Ovary (tissue), 9 donors: ENCODE measurements around the gene MROH9. TPM values are rescaled to one million over a fixed set of nuclear protein-coding genes. Genes with fewer than 3 reads are reported as not detected.

Source experiments
- DNase-seq, 5 donors: peaks; one replicate each; pipeline ENCODE4 v3.0.0-alpha.2; 2019 to 2020
- H3K27ac ChIP-seq, 2 donors: fragments of 200-600 bp; one replicate each; pipeline versions ENCODE4 v1.5.1 to v1.8.0; 2019 to 2022
- H3K27me3 ChIP-seq: fragments of 200-600 bp; one replicate; pipeline ENCODE4 v1.8.0; 2022
- H3K36me3 ChIP-seq: fragments of 200-600 bp; sonication (generic); one replicate; pipeline ENCODE4 v1.5.1; 2019
- H3K4me1 ChIP-seq: one replicate; pipeline ENCODE4 v1.8.1; 2013; ENCODE audit warnings: mild to moderate bottlenecking, moderate library complexity; ENCODE audit not compliant: insufficient read depth
- H3K4me3 ChIP-seq: fragments of 200-600 bp; sonication (generic); one replicate; pipeline ENCODE4 v1.5.1; 2017
- H3K9me3 ChIP-seq, 2 donors: fragments of 200-600 bp in 1 of 2; sonication (generic) in 1 of 2; one replicate each; pipeline versions ENCODE4 v1.5.1 to v1.8.1; 2013 to 2019; ENCODE audit warnings: mild to moderate bottlenecking in 1 of 2, moderate library complexity in 1 of 2
- EP300 ChIP-seq: sonication (generic); formaldehyde crosslinking; IDR thresholded peaks from one replicate; pipeline ENCODE4 v1.6.1; 2017; ENCODE audit warnings: antibody characterized with exemption
- POLR2A ChIP-seq: fragments of 450-650 bp; IDR thresholded peaks from one replicate; pipeline ENCODE4 v1.6.1; 2017; ENCODE audit warnings: antibody characterized with exemption, mild to moderate bottlenecking, moderate library complexity
- WGBS, 3 donors: extraction: QIAGEN DNeasy Blood & Tissue Kit in 1 of 3; methylation state at CpG; one replicate each; pipeline versions ENCODE4 v1.1.5 to v1.1.7; 2013 to 2017; 5-methylcytosine and 5-hydroxymethylcytosine counted together
- intact Hi-C, 4 donors: fragments of 100-400 bp; cut with DNase I; formaldehyde crosslinking; loops; one replicate each; pipeline versions ENCODE4 v1.11.0 to v1.15.1; 2022 to 2023
- polyA plus RNA-seq, 2 donors: library from polyadenylated mRNA; stranded (reverse); fragments of 200-250 nt in 1 of 2; fragments of 350-450 nt in 1 of 2; fragmentation: Illumina TruSeq in 1 of 2; extraction: RNeasy Lipid Tissue Mini Kit (QIAGEN cat#74804) in 1 of 2; gene quantifications; one replicate each; pipeline ENCODE4 v1.2.3, GENCODE V29; 2013 to 2014
- total RNA-seq, 7 donors: library from RNA; depleted of rRNA in 2 of 7; stranded (reverse); fragments of >200 nt in 2 of 7; fragmentation: NEBNext Ultra II Directional in 3 of 7; extraction: Animal tissue kit (Norgen Biotek cat#: 25700) in 3 of 7; gene quantifications; one replicate each; pipeline versions ENCODE4 v1.1.0 to v1.2.4, GENCODE V29; 2016 to 2023
- TF ChIP-seq, protein P1 (sequence below), 3 donors: fragments of 450-650 bp in 2 of 3; fragments of 200-600 bp in 1 of 3; IDR thresholded peaks; one replicate each; pipeline versions ENCODE4 v1.5.1 to v1.8.0; 2016 to 2022; ENCODE audit warnings: antibody characterized with exemption in 3 of 3, mild to moderate bottlenecking in 1 of 3
- donor health status: DM: no; HTN: no; CAD: no; lungs with moderate emphysema.
- donor health status: DM: no; HTN: no; CAD: no.
- donor health status: Bipolar disorder and iron deficiency.
- donor health status: DM: yes; HTN: yes; CAD: no.
- donor health status: DM: no; HTN: no; CAD: no.
- donor health status: DM: yes; HTN: yes; CAD: no.

Gene MROH9
- total and polyA plus RNA-seq, 9 donors: 0.07 to 1.3 (median 0.16) TPM; not detected in 5

- Histone ChIP-seq H3K36me3 (no peaks in the 10 kb centered on the region), H3K4me3 (no peak overlapping the region), H3K27me3 (no peaks in the 10 kb centered on the region), H3K4me1 (no peaks in the 10 kb centered on the region), H3K9me3 (no peaks in the 10 kb centered on the region), H3K27ac (no peak overlapping the region)
- intact Hi-C loops: no loop called here
- WGBS, 3 donors: 68 to 73% (median 70%) methylated on average over 3 of the region's 3 CpGs
- no peak for DNase-seq
- no peak for TF ChIP-seq EP300
- TF ChIP-seq, protein P1, sequence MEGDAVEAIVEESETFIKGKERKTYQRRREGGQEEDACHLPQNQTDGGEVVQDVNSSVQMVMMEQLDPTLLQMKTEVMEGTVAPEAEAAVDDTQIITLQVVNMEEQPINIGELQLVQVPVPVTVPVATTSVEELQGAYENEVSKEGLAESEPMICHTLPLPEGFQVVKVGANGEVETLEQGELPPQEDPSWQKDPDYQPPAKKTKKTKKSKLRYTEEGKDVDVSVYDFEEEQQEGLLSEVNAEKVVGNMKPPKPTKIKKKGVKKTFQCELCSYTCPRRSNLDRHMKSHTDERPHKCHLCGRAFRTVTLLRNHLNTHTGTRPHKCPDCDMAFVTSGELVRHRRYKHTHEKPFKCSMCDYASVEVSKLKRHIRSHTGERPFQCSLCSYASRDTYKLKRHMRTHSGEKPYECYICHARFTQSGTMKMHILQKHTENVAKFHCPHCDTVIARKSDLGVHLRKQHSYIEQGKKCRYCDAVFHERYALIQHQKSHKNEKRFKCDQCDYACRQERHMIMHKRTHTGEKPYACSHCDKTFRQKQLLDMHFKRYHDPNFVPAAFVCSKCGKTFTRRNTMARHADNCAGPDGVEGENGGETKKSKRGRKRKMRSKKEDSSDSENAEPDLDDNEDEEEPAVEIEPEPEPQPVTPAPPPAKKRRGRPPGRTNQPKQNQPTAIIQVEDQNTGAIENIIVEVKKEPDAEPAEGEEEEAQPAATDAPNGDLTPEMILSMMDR (IDR thresholded peaks at IDR 0.05): no peak
- no peak for TF ChIP-seq POLR2A
Measured at GRCh38 chr1:170970256-170970655, 34.9 kb downstream of the MROH9 start.

DNA sequence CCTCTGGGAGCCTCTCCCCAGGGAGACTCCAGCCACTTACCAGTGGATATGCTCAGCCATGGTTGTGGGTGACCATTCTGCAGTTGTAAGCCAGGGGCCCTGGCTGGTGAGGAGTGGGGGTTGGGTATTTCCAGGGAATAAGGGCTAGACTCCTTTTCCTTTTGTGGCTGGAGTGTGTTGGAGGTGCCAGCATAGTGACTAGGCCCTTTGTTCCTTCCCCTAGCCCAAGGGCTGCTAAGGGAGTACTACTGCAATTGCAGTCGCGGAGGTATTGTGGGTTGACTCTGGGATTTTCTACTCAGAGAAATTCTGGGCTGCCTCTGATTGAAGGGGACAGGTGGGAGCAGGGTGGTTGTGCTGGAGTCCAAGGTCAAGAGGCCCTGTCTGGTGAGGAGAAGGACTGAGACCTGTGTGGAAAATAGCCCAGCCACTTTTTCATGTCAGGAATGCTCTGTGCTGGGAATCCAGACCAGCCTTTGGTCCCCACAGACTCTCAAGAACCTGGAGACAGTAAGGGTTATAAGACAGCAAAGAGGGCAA lies 43.1 kb downstream of the MROH9 start:
- Histone ChIP-seq H3K27me3 (no peaks in the 10 kb centered on the region), H3K27ac (no peak overlapping the region), H3K9me3 (no peaks in the 10 kb centered on the region), H3K4me1 (no peaks in the 10 kb centered on the region), H3K4me3 (no peak overlapping the region), H3K36me3 (no peaks in the 10 kb centered on the region)
- TF ChIP-seq, protein P1 (IDR thresholded peaks at IDR 0.05): no peak
- no peak for TF ChIP-seq EP300
- TF ChIP-seq POLR2A: no peak
- DNase-seq: no peak
- WGBS, 3 donors: 95 to 100% (median 98%) methylated on average over 2 of the region's 2 CpGs
- intact Hi-C loops: no loop called here

DNA sequence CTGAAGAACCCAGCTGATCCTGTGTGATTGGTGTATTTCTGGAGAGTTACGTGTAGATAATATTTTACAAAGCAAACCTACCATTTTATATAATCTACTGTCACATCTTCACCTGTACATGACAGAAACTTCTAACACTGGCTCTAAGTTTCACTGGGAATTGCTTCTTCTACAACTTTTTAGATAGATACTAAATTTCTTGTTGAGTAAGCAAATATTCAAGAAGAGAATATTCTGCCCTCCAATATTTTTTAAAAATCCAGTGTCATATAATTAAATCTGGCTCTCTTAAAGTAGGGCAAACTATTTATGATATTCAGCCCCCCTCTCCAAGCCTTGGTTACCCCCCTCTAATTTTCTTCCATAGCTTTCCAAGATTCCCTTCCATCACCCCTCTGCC lies 50.1 kb downstream of the MROH9 start:
- Histone ChIP-seq H3K27me3 (no peaks in the 10 kb centered on the region), H3K27ac (no peak overlapping the region), H3K9me3 (no peaks in the 10 kb centered on the region), H3K36me3 (no peaks in the 10 kb centered on the region), H3K4me3 (no peak overlapping the region), H3K4me1 (no peaks in the 10 kb centered on the region)
- TF ChIP-seq POLR2A (no peak), EP300 (no peak)
- TF ChIP-seq, protein P1 (IDR thresholded peaks at IDR 0.05): no peak
- intact Hi-C loops: no loop called here
- no peak for DNase-seq
- WGBS, 3 donors: 95 to 97% (median 96%) methylated on average over 1 of the region's 1 CpG

GRCh38 chr1:170986901-170987300 lies 51.6 kb downstream of the MROH9 start:
- Histone ChIP-seq H3K9me3 (no peaks in the 10 kb centered on the region), H3K4me3 (no peak overlapping the region), H3K36me3 (no peaks in the 10 kb centered on the region), H3K27ac (no peak overlapping the region), H3K27me3 (no peaks in the 10 kb centered on the region), H3K4me1 (no peaks in the 10 kb centered on the region)
- intact Hi-C loops: no loop called here
- TF ChIP-seq EP300 (no peak), POLR2A (no peak)
- TF ChIP-seq, protein P1 (IDR thresholded peaks at IDR 0.05): no peak
- no peak for DNase-seq
- 84 to 93% (median 91%) methylated on average over 3 of the region's 3 CpGs for WGBS, 3 donors
